ENCODE measurements around the gene DNAH10.

- no peak for TF ChIP-seq CTCF (IDR thresholded peaks at IDR 0.05)
- no peak for TF ChIP-seq POLR2A (IDR thresholded peaks at IDR 0.05)
Measured at GRCh38 chr12:123933214-123933613, 171.1 kb downstream of the DNAH10 start.
